Thyroid gland (tissue), 4 donors: ENCODE measurements around the gene WFIKKN2. TPM values are rescaled to one million over a fixed set of nuclear protein-coding genes. Genes with fewer than 3 reads are reported as not detected.

Experiments used
- DNase-seq, 2 donors: peaks; one replicate each; pipeline ENCODE4 v3.0.0-alpha.2; 2019
- H3K27ac ChIP-seq, 3 donors: fragments of 200-600 bp; sonication (generic); 1 replicate in 2 of 3; 2 replicates in 1 of 3; pipeline ENCODE4 v1.5.1; 2016 to 2019; ENCODE audit warnings: mild to moderate bottlenecking in 1 of 3, moderate library complexity in 1 of 3
- H3K27me3 ChIP-seq: fragments of 200-600 bp; sonication (generic); one replicate; pipeline ENCODE4 v1.5.1; 2019
- H3K36me3 ChIP-seq, 2 donors: fragments of 200-600 bp; sonication (generic); one replicate each; pipeline ENCODE4 v1.5.1; 2016 to 2019
- H3K4me1 ChIP-seq, 2 donors: fragments of 200-600 bp; sonication (generic); one replicate each; pipeline ENCODE4 v1.5.1; 2017 to 2019
- H3K4me3 ChIP-seq, 3 donors: fragments of 200-600 bp; sonication (generic); replicated peaks in 1 of 3; 1 replicate in 2 of 3; 2 replicates in 1 of 3; pipeline ENCODE4 v1.5.1; 2016; ENCODE audit warnings: mild to moderate bottlenecking in 1 of 3
- H3K9me3 ChIP-seq: fragments of 200-600 bp; sonication (generic); one replicate; pipeline ENCODE4 v1.5.1; 2017
- POLR2A ChIP-seq, 2 donors: fragments of 450-650 bp; IDR thresholded peaks; one replicate each; pipeline ENCODE4 v1.6.1; 2017; ENCODE audit warnings: antibody characterized with exemption in 2 of 2, mild to moderate bottlenecking in 2 of 2, moderate library complexity in 1 of 2
- WGBS, 2 donors: methylation state at CpG; one replicate each; pipeline ENCODE4 v1.1.5; 2017; 5-methylcytosine and 5-hydroxymethylcytosine counted together
- intact Hi-C: fragments of 100-400 bp; cut with DNase I; formaldehyde crosslinking; loops from one replicate; pipeline ENCODE4 v1.15.1; 2023
- total RNA-seq, 4 donors: library from RNA; depleted of rRNA; stranded (reverse); fragments of >200 nt; gene quantifications; one replicate each; pipeline ENCODE4 v1.2.3, GENCODE V29; 2016
- TF ChIP-seq, protein P1 (sequence below), 6 experiments: fragments of 200-600 bp in 3 of 6; fragments of 450-650 bp in 3 of 6; sonication (generic) in 3 of 6; IDR thresholded peaks; one replicate each; pipeline ENCODE4 v1.5.1; 2016 to 2019; ENCODE audit warnings: antibody characterized with exemption in 6 of 6, mild to moderate bottlenecking in 2 of 6, inconsistent platforms in 1 of 6, moderate library complexity in 1 of 6

Gene WFIKKN2
- total RNA-seq, 4 donors from 2014 or later = 0.11 TPM; not detected in 3

DNA sequence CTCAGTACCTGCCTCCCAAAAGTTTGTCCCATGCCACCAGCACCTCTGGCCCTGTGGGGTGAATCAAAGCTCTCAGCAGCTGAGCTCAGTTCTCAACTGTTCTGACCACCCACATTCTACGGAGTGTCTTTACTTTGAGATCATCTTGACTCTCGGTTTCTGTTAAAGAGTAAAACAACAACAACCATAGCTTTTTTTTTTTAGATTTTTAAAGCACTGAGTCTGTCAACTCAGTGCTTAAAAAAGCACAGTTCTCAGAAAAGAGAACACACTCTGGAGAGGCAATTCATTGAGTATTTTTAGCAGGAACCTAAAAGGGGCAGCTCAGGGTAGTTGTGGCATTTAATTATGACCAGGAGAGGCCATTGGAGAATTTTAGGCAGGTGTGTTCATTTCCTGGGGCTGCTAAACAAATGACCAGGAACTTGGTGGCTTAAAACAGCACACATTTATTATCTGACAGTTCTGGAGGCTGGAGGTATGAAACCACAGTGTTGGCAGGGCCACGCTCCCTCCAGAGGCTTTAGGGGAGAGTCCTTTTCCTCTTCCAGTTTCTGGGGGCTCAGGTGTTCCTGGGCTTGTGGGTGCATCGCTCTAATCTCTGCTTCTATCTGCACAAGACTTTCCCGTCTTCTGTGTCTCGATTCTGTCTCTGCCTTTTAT, 6.7 kb upstream of the WFIKKN2 start:
- Histone ChIP-seq H3K4me1 (peaks cover 10 to 16% of the 10 kb centered on the region in 2 donors), H3K27ac (peak overlapping the region; percentile 30 to 77 (median 61)), H3K9me3 (no peaks in the 10 kb centered on the region), H3K4me3 (no peak overlapping the region), H3K36me3 (no peaks in the 10 kb centered on the region), H3K27me3 (no peaks in the 10 kb centered on the region)
- WGBS, 2 donors = 68 to 69% methylated on average over 6 of the region's 6 CpGs
- intact Hi-C loops = no loop called here
- TF ChIP-seq, protein P1, sequence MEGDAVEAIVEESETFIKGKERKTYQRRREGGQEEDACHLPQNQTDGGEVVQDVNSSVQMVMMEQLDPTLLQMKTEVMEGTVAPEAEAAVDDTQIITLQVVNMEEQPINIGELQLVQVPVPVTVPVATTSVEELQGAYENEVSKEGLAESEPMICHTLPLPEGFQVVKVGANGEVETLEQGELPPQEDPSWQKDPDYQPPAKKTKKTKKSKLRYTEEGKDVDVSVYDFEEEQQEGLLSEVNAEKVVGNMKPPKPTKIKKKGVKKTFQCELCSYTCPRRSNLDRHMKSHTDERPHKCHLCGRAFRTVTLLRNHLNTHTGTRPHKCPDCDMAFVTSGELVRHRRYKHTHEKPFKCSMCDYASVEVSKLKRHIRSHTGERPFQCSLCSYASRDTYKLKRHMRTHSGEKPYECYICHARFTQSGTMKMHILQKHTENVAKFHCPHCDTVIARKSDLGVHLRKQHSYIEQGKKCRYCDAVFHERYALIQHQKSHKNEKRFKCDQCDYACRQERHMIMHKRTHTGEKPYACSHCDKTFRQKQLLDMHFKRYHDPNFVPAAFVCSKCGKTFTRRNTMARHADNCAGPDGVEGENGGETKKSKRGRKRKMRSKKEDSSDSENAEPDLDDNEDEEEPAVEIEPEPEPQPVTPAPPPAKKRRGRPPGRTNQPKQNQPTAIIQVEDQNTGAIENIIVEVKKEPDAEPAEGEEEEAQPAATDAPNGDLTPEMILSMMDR (IDR thresholded peaks at IDR 0.05) = no peak
- TF ChIP-seq POLR2A (IDR thresholded peaks at IDR 0.05) = no peak
- DNase-seq = no peak

GRCh38 chr17:50829332-50829731, 6.1 kb upstream of the WFIKKN2 start:
- Histone ChIP-seq H3K4me3 (no peak overlapping the region), H3K9me3 (no peaks in the 10 kb centered on the region), H3K4me1 (peaks cover 10 to 16% of the 10 kb centered on the region in 2 donors), H3K27ac (peak overlapping the region in 2 of 3 donors; percentile 61 to 77), H3K36me3 (no peaks in the 10 kb centered on the region), H3K27me3 (no peaks in the 10 kb centered on the region)
- WGBS, 2 donors = 82 to 85% methylated on average over 6 of the region's 6 CpGs
- TF ChIP-seq, protein P1 (IDR thresholded peaks at IDR 0.05) = no peak
- no peak for TF ChIP-seq POLR2A (IDR thresholded peaks at IDR 0.05)
- DNase-seq = no peak
- intact Hi-C loops = no loop called here

GRCh38 chr17:50830352-50830751, 5.0 kb upstream of the WFIKKN2 start:
- Histone ChIP-seq H3K4me3 (no peak overlapping the region), H3K9me3 (no peaks in the 10 kb centered on the region), H3K36me3 (no peaks in the 10 kb centered on the region), H3K27ac (no peak overlapping the region), H3K4me1 (peaks cover 13 to 26% of the 10 kb centered on the region in 2 donors), H3K27me3 (no peaks in the 10 kb centered on the region)
- WGBS, 2 donors = 68 to 77% methylated on average over 5 of the region's 5 CpGs
- intact Hi-C loops = loop anchor here (5.0 kb wide), 1 partner anchor 208 kb away; no protein-coding TSS in a partner anchor
- TF ChIP-seq, protein P1 (IDR thresholded peaks at IDR 0.05) = no peak
- no peak for TF ChIP-seq POLR2A (IDR thresholded peaks at IDR 0.05)
- no peak for DNase-seq

- H3K27ac ChIP-seq = no peak overlapping the region
- 88 to 91% methylated on average over 5 to 12 of the region's 12 CpGs for WGBS, 2 donors
Measured at GRCh38 chr17:50830994-50831393, 4.4 kb upstream of the WFIKKN2 start.

More at GRCh38 chr17:50830994-50831393, 4.4 kb upstream of the WFIKKN2 start:
- intact Hi-C loops = loop anchor here (5.0 kb wide), 1 partner anchor 209 kb away; no protein-coding TSS in a partner anchor
- no peak for TF ChIP-seq POLR2A (IDR thresholded peaks at IDR 0.05)
- TF ChIP-seq, protein P1 (IDR thresholded peaks at IDR 0.05) = no peak
- DNase-seq = no peak
- Histone ChIP-seq H3K4me1 (peaks cover 15 to 32% of the 10 kb centered on the region in 2 donors), H3K9me3 (no peaks in the 10 kb centered on the region), H3K36me3 (no peaks in the 10 kb centered on the region), H3K27me3 (no peaks in the 10 kb centered on the region), H3K4me3 (no peak overlapping the region)
